AG04450 (cell line): Measurements from ENCODE around the gene LRRIQ1. TPM values are rescaled to one million over a fixed set of nuclear protein-coding genes. Genes with fewer than 3 reads are reported as not detected.

Experiments
- CTCF ChIA-PET: fragments of 300-600, 350-600 bp; formaldehyde crosslinking; extraction: SDS; loops from one replicate; lab custom pipeline; 2022; ENCODE audit warnings: antibody characterized with exemption, inconsistent platforms; lab: Charles Lee
- POLR2A ChIA-PET: fragments of 350-600 bp; formaldehyde crosslinking; extraction: SDS; loops from one replicate; lab custom pipeline; 2021; ENCODE audit warnings: antibody characterized with exemption, inconsistent platforms; lab: Yijun Ruan, JAX
- DNase-seq: peaks from one replicate; pipeline ENCODE4 v3.0.0-alpha.2; 2011; ENCODE audit warnings: low read depth, low spot score
- H3K27ac ChIP-seq: one replicate; pipeline ENCODE4 v1.5.1; 2012; ENCODE audit warnings: low read depth, low read length, control low read depth
- H3K27me3 ChIP-seq: one replicate; pipeline ENCODE4 v1.6.0; 2012; ENCODE audit warnings: low read length; ENCODE audit not compliant: control insufficient read depth, insufficient read depth
- H3K4me3 ChIP-seq: 2 replicates; pipeline ENCODE4 v1.5.1; 2011; ENCODE audit warnings: mild to moderate bottlenecking, low read depth, low read length, control low read depth
- H3K9me3 ChIP-seq: 2 replicates; pipeline ENCODE4 v1.5.1; 2012; ENCODE audit warnings: low read length; ENCODE audit not compliant: control insufficient read depth, insufficient read depth
- CTCF ChIP-seq: IDR thresholded peaks from 2 replicates; pipeline ENCODE4 v1.5.1; 2011; ENCODE audit warnings: low read depth, low read length, control low read depth, inconsistent platforms
- polyA plus RNA-seq: library from polyadenylated mRNA; depleted of rRNA; stranded (reverse); fragments of >200 nt; gene quantifications from 2 replicates; pipeline ENCODE4 v1.2.3, GENCODE V29; 2011

LRRIQ1 gene
- polyA plus RNA-seq, 1 experiment = 0.58 TPM

- no peaks in the 10 kb centered on the region for H3K27me3 ChIP-seq
- ChIA-PET CTCF (interaction anchor here (0.9 kb wide), 1 partner anchor 158 kb away, joined by 3 read pairs; no protein-coding TSS in a partner anchor), POLR2A (no interaction called here)
- H3K9me3 ChIP-seq = no peaks in the 10 kb centered on the region
- no peak for DNase-seq
- no peak overlapping the region for H3K27ac ChIP-seq
- no peak for TF ChIP-seq CTCF
- H3K4me3 ChIP-seq = no peak overlapping the region
Measured at GRCh38 chr12:85152311-85152729, 116.2 kb downstream of the LRRIQ1 start.

GRCh38 chr12:85155791-85156190 is 119.6 kb downstream of the LRRIQ1 start:
- DNase-seq = no peak
- TF ChIP-seq CTCF = no peak
- ChIA-PET POLR2A (no interaction called here), CTCF (no interaction called here)
- Histone ChIP-seq H3K9me3 (no peaks in the 10 kb centered on the region), H3K27me3 (no peaks in the 10 kb centered on the region), H3K4me3 (no peak overlapping the region), H3K27ac (no peak overlapping the region)

- no peak for TF ChIP-seq CTCF
- no peaks in the 10 kb centered on the region for H3K27me3 ChIP-seq
- ChIA-PET CTCF (no interaction called here), POLR2A (no interaction called here)
- H3K4me3 ChIP-seq = no peak overlapping the region
- H3K27ac ChIP-seq = no peak overlapping the region
- no peak for DNase-seq
- H3K9me3 ChIP-seq = no peaks in the 10 kb centered on the region
Measured at GRCh38 chr12:85156569-85156968, 120.4 kb downstream of the LRRIQ1 start.

- ChIA-PET POLR2A (no interaction called here), CTCF (no interaction called here)
- Histone ChIP-seq H3K27me3 (no peaks in the 10 kb centered on the region), H3K9me3 (no peaks in the 10 kb centered on the region), H3K27ac (no peak overlapping the region), H3K4me3 (no peak overlapping the region)
- no peak for TF ChIP-seq CTCF
- no peak for DNase-seq
Measured at GRCh38 chr12:85157035-85157603, 121.0 kb downstream of the LRRIQ1 start.

- Histone ChIP-seq H3K27ac (no peak overlapping the region), H3K27me3 (no peaks in the 10 kb centered on the region), H3K4me3 (no peak overlapping the region), H3K9me3 (no peaks in the 10 kb centered on the region)
- TF ChIP-seq CTCF = no peak
- ChIA-PET CTCF (no interaction called here), POLR2A (no interaction called here)
- no peak for DNase-seq
Measured at GRCh38 chr12:85163752-85164321, 127.7 kb downstream of the LRRIQ1 start.
